Stomach (tissue), 9 donors: ENCODE results near the gene TBCE. TPM values are rescaled to one million over a fixed set of nuclear protein-coding genes. Genes with fewer than 3 reads are reported as not detected.

ENCODE experiments used
- DNase-seq, 2 donors: peaks; one replicate each; pipeline versions ENCODE4 v3.0.0 to v3.0.0-alpha.2; 2013 to 2019
- H3K27ac ChIP-seq, 5 donors: fragments of 200-600 bp in 4 of 5; sonication (generic) in 4 of 5; one replicate each; pipeline ENCODE4 v1.5.1; 2013 to 2019; ENCODE audit warnings: mild to moderate bottlenecking in 1 of 5, moderate library complexity in 1 of 5
- H3K27me3 ChIP-seq, 3 donors: fragments of 200-600 bp; sonication (generic); one replicate each; pipeline ENCODE4 v1.5.1; 2017 to 2019; ENCODE audit warnings: mixed run types in 1 of 3
- H3K36me3 ChIP-seq, 4 donors: fragments of 200-600 bp; sonication (generic); 1 replicate in 3 of 4; 2 replicates in 1 of 4; pipeline ENCODE4 v1.5.1; 2016 to 2019
- H3K4me1 ChIP-seq, 4 donors: fragments of 200-600 bp; sonication (generic); one replicate each; pipeline ENCODE4 v1.5.1; 2016 to 2019
- H3K4me3 ChIP-seq, 4 donors: fragments of 200-600 bp; sonication (generic) in 3 of 4; one replicate each; pipeline ENCODE4 v1.5.1; 2016 to 2019; ENCODE audit warnings: mild to moderate bottlenecking in 1 of 4
- H3K9me3 ChIP-seq, 4 donors: fragments of 200-600 bp; sonication (generic); one replicate each; pipeline ENCODE4 v1.5.1; 2016 to 2019
- EP300 ChIP-seq: sonication (generic); formaldehyde crosslinking; IDR thresholded peaks from one replicate; pipeline ENCODE4 v1.6.1; 2017; ENCODE audit warnings: antibody characterized with exemption
- POLR2A ChIP-seq, 4 donors: fragments of 450-650 bp; IDR thresholded peaks; one replicate each; pipeline ENCODE4 v1.6.1; 2016; ENCODE audit warnings: antibody characterized with exemption in 4 of 4, control low read depth in 2 of 4, mild to moderate bottlenecking in 1 of 4, moderate library complexity in 1 of 4
- POLR2AphosphoS5 ChIP-seq, 3 donors: sonication (generic); formaldehyde crosslinking; IDR thresholded peaks; one replicate each; pipeline ENCODE4 v1.6.1; 2016; ENCODE audit warnings: antibody characterized with exemption in 3 of 3
- WGBS, 5 donors: extraction: QIAGEN DNeasy Blood & Tissue Kit in 3 of 5; methylation state at CpG; one replicate each; pipeline versions ENCODE4 v1.1.5 to v1.1.7; 2013 to 2018; 5-methylcytosine and 5-hydroxymethylcytosine counted together
- intact Hi-C: fragments of 100-400 bp; cut with DNase I; formaldehyde crosslinking; loops from one replicate; pipeline ENCODE4 v1.15.1; 2023; ENCODE audit warnings: low total_unique reads
- polyA plus RNA-seq, 3 donors: library from polyadenylated mRNA; stranded (reverse); fragments of 200-250 nt; gene quantifications; one replicate each; pipeline ENCODE4 v1.2.3, GENCODE V29; 2013
- total RNA-seq, 5 donors: library from RNA; depleted of rRNA; stranded (reverse); fragments of >200 nt; gene quantifications; one replicate each; pipeline versions ENCODE4 v1.1.0 to v1.2.3, GENCODE V29; 2014 to 2016
- TF ChIP-seq, protein P1 (sequence below), 7 experiments: fragments of 450-650 bp in 4 of 7; fragments of 200-600 bp in 3 of 7; sonication (generic) in 3 of 7; IDR thresholded peaks; one replicate each; pipeline ENCODE4 v1.5.1; 2016 to 2019; ENCODE audit warnings: antibody characterized with exemption in 7 of 7, control low read depth in 2 of 7, mild to moderate bottlenecking in 1 of 7
- donor health status: healthy with polysubstance abuse.
- donor health status: Bipolar disorder and iron deficiency.
- donor health status: healthy.

Gene TBCE
- total and polyA plus RNA-seq, 8 donors, result 7.1 to 43.7 (median 23.8) TPM

DNA sequence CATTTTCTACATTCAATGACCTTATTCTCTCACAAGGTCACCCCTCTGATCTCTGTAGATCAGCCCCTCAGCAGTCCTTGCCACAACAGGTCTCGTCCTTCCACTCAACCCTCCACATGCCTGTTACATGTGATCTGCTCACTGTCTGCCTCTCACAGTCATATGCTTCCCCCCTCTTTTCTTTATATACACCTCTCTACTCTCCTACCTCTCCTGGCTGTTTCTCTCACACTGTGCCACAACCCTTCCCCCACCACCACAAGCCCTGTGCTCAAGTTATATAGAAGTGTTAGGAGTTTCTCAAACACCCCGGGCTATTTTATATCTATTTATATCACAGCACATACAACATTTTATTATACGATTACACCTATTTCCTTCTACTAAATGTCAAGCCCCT is 124.4 kb downstream of the TBCE start:
- peaks cover 26 to 77% (median 66%) of the 10 kb centered on the region in 4 donors for H3K36me3 ChIP-seq
- no peak overlapping the region for H3K4me3 ChIP-seq
- no peaks in the 10 kb centered on the region for H3K9me3 ChIP-seq
- DNase-seq, result no peak
- TF ChIP-seq EP300, result no peak
- TF ChIP-seq POLR2AphosphoS5 (IDR thresholded peaks at IDR 0.05), result no peak
- TF ChIP-seq POLR2A (IDR thresholded peaks at IDR 0.05), result no peak
- TF ChIP-seq, protein P1, sequence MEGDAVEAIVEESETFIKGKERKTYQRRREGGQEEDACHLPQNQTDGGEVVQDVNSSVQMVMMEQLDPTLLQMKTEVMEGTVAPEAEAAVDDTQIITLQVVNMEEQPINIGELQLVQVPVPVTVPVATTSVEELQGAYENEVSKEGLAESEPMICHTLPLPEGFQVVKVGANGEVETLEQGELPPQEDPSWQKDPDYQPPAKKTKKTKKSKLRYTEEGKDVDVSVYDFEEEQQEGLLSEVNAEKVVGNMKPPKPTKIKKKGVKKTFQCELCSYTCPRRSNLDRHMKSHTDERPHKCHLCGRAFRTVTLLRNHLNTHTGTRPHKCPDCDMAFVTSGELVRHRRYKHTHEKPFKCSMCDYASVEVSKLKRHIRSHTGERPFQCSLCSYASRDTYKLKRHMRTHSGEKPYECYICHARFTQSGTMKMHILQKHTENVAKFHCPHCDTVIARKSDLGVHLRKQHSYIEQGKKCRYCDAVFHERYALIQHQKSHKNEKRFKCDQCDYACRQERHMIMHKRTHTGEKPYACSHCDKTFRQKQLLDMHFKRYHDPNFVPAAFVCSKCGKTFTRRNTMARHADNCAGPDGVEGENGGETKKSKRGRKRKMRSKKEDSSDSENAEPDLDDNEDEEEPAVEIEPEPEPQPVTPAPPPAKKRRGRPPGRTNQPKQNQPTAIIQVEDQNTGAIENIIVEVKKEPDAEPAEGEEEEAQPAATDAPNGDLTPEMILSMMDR (IDR thresholded peaks at IDR 0.05), result no peak
- intact Hi-C loops, result no loop called here
- H3K27ac ChIP-seq, result no peak overlapping the region
- H3K27me3 ChIP-seq, result no peaks in the 10 kb centered on the region
- H3K4me1 ChIP-seq, result peaks cover 0 to 1% (median 0%) of the 10 kb centered on the region in 4 donors
- 85 to 92% (median 90%) methylated on average over 3 of the region's 3 CpGs for WGBS, 5 donors

DNA sequence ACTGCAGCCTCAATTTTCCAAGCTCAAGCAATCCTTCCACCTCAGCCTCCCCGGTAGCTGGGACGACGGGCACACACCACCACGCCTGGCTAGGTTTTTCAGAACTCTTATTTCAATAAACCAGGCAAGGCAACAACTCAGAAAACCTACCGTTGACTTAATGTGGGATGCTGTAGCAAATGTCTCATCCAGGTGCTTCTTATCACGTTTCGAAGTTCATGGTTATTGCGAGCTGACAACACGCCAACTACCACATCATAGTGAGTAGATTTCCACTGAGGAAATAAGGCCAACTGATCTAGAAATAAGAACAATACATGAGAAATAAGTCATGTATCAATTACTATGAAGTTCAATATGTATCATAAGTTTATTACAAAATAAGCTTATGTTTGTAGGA is 127.3 kb downstream of the TBCE start:
- peaks cover 0 to 9% (median 4%) of the 10 kb centered on the region in 4 donors for H3K4me1 ChIP-seq
- no peak overlapping the region for H3K27ac ChIP-seq
- H3K36me3 ChIP-seq, result peaks cover 26 to 50% (median 47%) of the 10 kb centered on the region in 4 donors
- 93 to 97% (median 96%) methylated on average over 9 of the region's 9 CpGs for WGBS, 5 donors
- H3K4me3 ChIP-seq, result no peak overlapping the region
- no peaks in the 10 kb centered on the region for H3K9me3 ChIP-seq
- intact Hi-C loops, result no loop called here
- no peak for DNase-seq
- no peak for TF ChIP-seq POLR2A (IDR thresholded peaks at IDR 0.05)
- no peak for TF ChIP-seq POLR2AphosphoS5 (IDR thresholded peaks at IDR 0.05)
- TF ChIP-seq, protein P1 (IDR thresholded peaks at IDR 0.05), result no peak
- no peak for TF ChIP-seq EP300
- no peaks in the 10 kb centered on the region for H3K27me3 ChIP-seq

DNA sequence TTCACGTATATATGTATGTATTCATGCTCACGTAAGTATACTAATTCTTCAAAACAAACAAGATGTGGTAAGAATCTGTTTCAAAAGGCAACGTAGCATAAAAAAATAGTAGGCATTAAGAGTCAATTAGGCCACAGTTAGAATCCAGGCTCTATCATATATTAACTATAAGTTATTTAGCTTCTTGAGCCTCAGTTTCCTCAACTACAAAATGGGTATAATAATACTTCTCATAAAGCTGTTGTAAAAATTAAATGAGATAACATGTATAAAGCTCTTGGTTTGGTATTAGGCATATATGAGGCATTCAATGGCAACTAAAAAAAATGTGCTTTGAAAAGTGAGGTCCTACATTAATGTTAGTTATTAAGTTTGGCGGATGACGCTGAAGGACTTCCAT is 127.8 kb downstream of the TBCE start:
- intact Hi-C loops, result no loop called here
- no peak for DNase-seq
- H3K4me3 ChIP-seq, result no peak overlapping the region
- TF ChIP-seq, protein P1 (IDR thresholded peaks at IDR 0.05), result no peak
- TF ChIP-seq POLR2AphosphoS5 (IDR thresholded peaks at IDR 0.05), result no peak
- TF ChIP-seq EP300, result no peak
- TF ChIP-seq POLR2A (IDR thresholded peaks at IDR 0.05), result no peak
- H3K9me3 ChIP-seq, result no peaks in the 10 kb centered on the region
- WGBS, 5 donors, result 95 to 99% (median 98%) methylated on average over 5 of the region's 5 CpGs
- no peak overlapping the region for H3K27ac ChIP-seq
- peaks cover 0 to 11% (median 5%) of the 10 kb centered on the region in 4 donors for H3K4me1 ChIP-seq
- peaks cover 26 to 46% (median 42%) of the 10 kb centered on the region in 4 donors for H3K36me3 ChIP-seq
- H3K27me3 ChIP-seq, result no peaks in the 10 kb centered on the region

DNA sequence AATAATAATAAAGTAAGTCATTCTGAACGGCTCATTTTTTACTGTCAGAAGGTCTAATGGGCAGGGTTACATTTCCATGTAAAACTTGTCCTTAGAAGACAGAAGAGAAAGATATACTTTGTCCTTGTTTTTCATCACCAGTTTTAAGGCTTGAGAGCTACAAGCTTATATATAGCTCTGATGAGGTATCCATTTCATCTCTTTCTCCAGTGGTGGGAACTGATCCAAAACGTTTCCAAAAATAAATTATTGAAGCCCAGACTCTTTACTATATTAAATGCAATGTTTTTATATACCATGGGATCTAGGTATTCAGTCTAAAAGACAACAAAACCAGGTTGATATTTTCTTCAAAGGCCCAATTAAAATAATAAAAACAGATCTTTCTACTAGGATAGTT is 128.3 kb downstream of the TBCE start:
- DNase-seq, result no peak
- Histone ChIP-seq H3K27me3 (no peaks in the 10 kb centered on the region), H3K36me3 (peaks cover 26 to 42% (median 40%) of the 10 kb centered on the region in 4 donors), H3K4me1 (peaks cover 0 to 16% (median 8%) of the 10 kb centered on the region in 4 donors), H3K9me3 (no peaks in the 10 kb centered on the region), H3K27ac (no peak overlapping the region), H3K4me3 (no peak overlapping the region)
- intact Hi-C loops, result no loop called here
- TF ChIP-seq, protein P1 (IDR thresholded peaks at IDR 0.05), result no peak
- no peak for TF ChIP-seq POLR2A (IDR thresholded peaks at IDR 0.05)
- TF ChIP-seq EP300, result no peak
- no peak for TF ChIP-seq POLR2AphosphoS5 (IDR thresholded peaks at IDR 0.05)
- WGBS, 5 donors, result 75 to 87% (median 80%) methylated on average over 2 of the region's 2 CpGs
